ENCODE data around the gene PATE3. TPM values are rescaled to one million over a fixed set of nuclear protein-coding genes. Genes with fewer than 3 reads are reported as not detected.

Gene PATE3
- total and polyA plus RNA-seq, 2 donors (not counting 1 experiment from before 2014, with no cell fraction given), result not detected

GRCh38 chr11:125799808-125800207 lies 11.9 kb downstream of the PATE3 start:
- Histone ChIP-seq H3K4me2 (ENCODE audit: extremely low read depth, insufficient read depth, low read length) (no peak overlapping the region), H3K4me1 (ENCODE audit: control insufficient read depth, extremely low read depth, insufficient read depth, low read length) (no peaks in the 10 kb centered on the region), H3K9ac (ENCODE audit: insufficient read depth, low read length) (no peak overlapping the region), H3K9me3 (ENCODE audit: control insufficient read depth, insufficient read depth, low read depth, low read length) (no peaks in the 10 kb centered on the region), H3K27me3 (ENCODE audit: control insufficient read depth, insufficient read depth, low read length) (no peaks in the 10 kb centered on the region), H3K4me3 (replicated peaks in 1 of 4; ENCODE audit: control extremely low read depth in 1 of 4, insufficient read depth in 1 of 4, low read depth in 3 of 4, low read length in 4 of 4) (no peak overlapping the region), H3K36me3 (ENCODE audit: control insufficient read depth, insufficient read depth, low read length) (no peaks in the 10 kb centered on the region), H4K20me1 (ENCODE audit: control insufficient read depth, extremely low read depth, insufficient read depth, low read length) (no peaks in the 10 kb centered on the region), H3K27ac (ENCODE audit: insufficient read depth, low read length) (no peak overlapping the region), H3K79me2 (ENCODE audit: control insufficient read depth, insufficient read depth, low read length) (no peaks in the 10 kb centered on the region), H2AFZ (ENCODE audit: low read length) (no peak overlapping the region)
- no peak for DNase-seq (ENCODE audit: low read depth in 2 of 2)
- TF ChIP-seq, protein P1, sequence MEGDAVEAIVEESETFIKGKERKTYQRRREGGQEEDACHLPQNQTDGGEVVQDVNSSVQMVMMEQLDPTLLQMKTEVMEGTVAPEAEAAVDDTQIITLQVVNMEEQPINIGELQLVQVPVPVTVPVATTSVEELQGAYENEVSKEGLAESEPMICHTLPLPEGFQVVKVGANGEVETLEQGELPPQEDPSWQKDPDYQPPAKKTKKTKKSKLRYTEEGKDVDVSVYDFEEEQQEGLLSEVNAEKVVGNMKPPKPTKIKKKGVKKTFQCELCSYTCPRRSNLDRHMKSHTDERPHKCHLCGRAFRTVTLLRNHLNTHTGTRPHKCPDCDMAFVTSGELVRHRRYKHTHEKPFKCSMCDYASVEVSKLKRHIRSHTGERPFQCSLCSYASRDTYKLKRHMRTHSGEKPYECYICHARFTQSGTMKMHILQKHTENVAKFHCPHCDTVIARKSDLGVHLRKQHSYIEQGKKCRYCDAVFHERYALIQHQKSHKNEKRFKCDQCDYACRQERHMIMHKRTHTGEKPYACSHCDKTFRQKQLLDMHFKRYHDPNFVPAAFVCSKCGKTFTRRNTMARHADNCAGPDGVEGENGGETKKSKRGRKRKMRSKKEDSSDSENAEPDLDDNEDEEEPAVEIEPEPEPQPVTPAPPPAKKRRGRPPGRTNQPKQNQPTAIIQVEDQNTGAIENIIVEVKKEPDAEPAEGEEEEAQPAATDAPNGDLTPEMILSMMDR (conservative IDR thresholded peaks at IDR 0.05 in 1 of 2, IDR thresholded peaks at IDR 0.05 in 1 of 2; ENCODE audit: low read depth in 1 of 2, low read length in 2 of 2), result no peak
- no peak for TF ChIP-seq EZH2 (IDR thresholded peaks at IDR 0.05; ENCODE audit: low read length, missing control alignments)

DNA sequence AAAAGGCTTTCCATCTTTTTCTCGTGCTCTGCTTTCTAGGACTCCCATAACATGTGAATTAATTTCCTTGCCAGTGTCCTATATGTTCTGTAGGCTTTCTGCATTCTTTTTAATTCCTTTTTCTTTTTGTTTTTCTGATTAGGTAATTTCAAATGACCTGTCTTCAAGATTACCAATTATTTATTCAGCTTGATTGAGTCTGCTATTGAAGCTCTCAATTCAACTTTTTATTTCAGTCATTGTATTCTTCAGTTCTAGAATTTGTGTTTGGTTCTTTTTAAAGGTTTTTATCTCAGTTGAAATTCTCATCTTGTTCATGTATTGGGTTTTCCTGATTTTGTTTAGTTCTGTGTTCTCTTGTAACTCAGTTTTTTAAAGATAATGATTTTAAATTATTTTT lies 14.5 kb downstream of the PATE3 start:
- no peak for DNase-seq (ENCODE audit: low read depth in 2 of 2)
- no peak overlapping the region for H3K27ac ChIP-seq (ENCODE audit: insufficient read depth, low read length)
- no peak for TF ChIP-seq EZH2 (IDR thresholded peaks at IDR 0.05; ENCODE audit: low read length, missing control alignments)
- TF ChIP-seq, protein P1 (conservative IDR thresholded peaks at IDR 0.05 in 1 of 2, IDR thresholded peaks at IDR 0.05 in 1 of 2; ENCODE audit: low read depth in 1 of 2, low read length in 2 of 2), result no peak
- H3K27me3 ChIP-seq (ENCODE audit: control insufficient read depth, insufficient read depth, low read length), result no peaks in the 10 kb centered on the region
- H3K4me1 ChIP-seq (ENCODE audit: control insufficient read depth, extremely low read depth, insufficient read depth, low read length), result no peaks in the 10 kb centered on the region
- no peaks in the 10 kb centered on the region for H4K20me1 ChIP-seq (ENCODE audit: control insufficient read depth, extremely low read depth, insufficient read depth, low read length)
- no peak overlapping the region for H2AFZ ChIP-seq (ENCODE audit: low read length)
- no peak overlapping the region for H3K4me2 ChIP-seq (ENCODE audit: extremely low read depth, insufficient read depth, low read length)
- no peaks in the 10 kb centered on the region for H3K36me3 ChIP-seq (ENCODE audit: control insufficient read depth, insufficient read depth, low read length)
- H3K4me3 ChIP-seq (replicated peaks in 1 of 4; ENCODE audit: control extremely low read depth in 1 of 4, insufficient read depth in 1 of 4, low read depth in 3 of 4, low read length in 4 of 4), result no peak overlapping the region
- H3K9me3 ChIP-seq (ENCODE audit: control insufficient read depth, insufficient read depth, low read depth, low read length), result no peaks in the 10 kb centered on the region
- H3K79me2 ChIP-seq (ENCODE audit: control insufficient read depth, insufficient read depth, low read length), result no peaks in the 10 kb centered on the region
- H3K9ac ChIP-seq (ENCODE audit: insufficient read depth, low read length), result no peak overlapping the region

GRCh38 chr11:125807909-125808308 lies 20.0 kb downstream of the PATE3 start:
- no peaks in the 10 kb centered on the region for H3K9me3 ChIP-seq (ENCODE audit: control insufficient read depth, insufficient read depth, low read depth, low read length)
- H3K4me1 ChIP-seq (ENCODE audit: control insufficient read depth, extremely low read depth, insufficient read depth, low read length), result no peaks in the 10 kb centered on the region
- no peak for TF ChIP-seq EZH2 (IDR thresholded peaks at IDR 0.05; ENCODE audit: low read length, missing control alignments)
- TF ChIP-seq, protein P1 (conservative IDR thresholded peaks at IDR 0.05 in 1 of 2, IDR thresholded peaks at IDR 0.05 in 1 of 2; ENCODE audit: low read depth in 1 of 2, low read length in 2 of 2), result no peak
- H3K36me3 ChIP-seq (ENCODE audit: control insufficient read depth, insufficient read depth, low read length), result no peaks in the 10 kb centered on the region
- H3K27ac ChIP-seq (ENCODE audit: insufficient read depth, low read length), result no peak overlapping the region
- H3K79me2 ChIP-seq (ENCODE audit: control insufficient read depth, insufficient read depth, low read length), result no peaks in the 10 kb centered on the region
- peak in 1 of 2 donors; percentile 66 for DNase-seq (ENCODE audit: low read depth in 2 of 2)
- no peak overlapping the region for H3K9ac ChIP-seq (ENCODE audit: insufficient read depth, low read length)
- H3K4me3 ChIP-seq (replicated peaks in 1 of 4; ENCODE audit: control extremely low read depth in 1 of 4, insufficient read depth in 1 of 4, low read depth in 3 of 4, low read length in 4 of 4), result no peak overlapping the region
- no peak overlapping the region for H2AFZ ChIP-seq (ENCODE audit: low read length)
- H3K27me3 ChIP-seq (ENCODE audit: control insufficient read depth, insufficient read depth, low read length), result no peaks in the 10 kb centered on the region
- H3K4me2 ChIP-seq (ENCODE audit: extremely low read depth, insufficient read depth, low read length), result no peak overlapping the region
- H4K20me1 ChIP-seq (ENCODE audit: control insufficient read depth, extremely low read depth, insufficient read depth, low read length), result no peaks in the 10 kb centered on the region

All from fibroblast of lung (primary cell).